Motor neuron (in vitro differentiated cells): ENCODE measurements around the gene SRPK3. TPM values are rescaled to one million over a fixed set of nuclear protein-coding genes. Genes with fewer than 3 reads are reported as not detected.

ENCODE experiments used
- ATAC-seq, 8 experiments: fragments of 200-7000 bp; cut with Tn5 transposase; replicated peaks in 6 of 8; 2 replicates each; pipeline ENCODE4 v1.8.0; 2021; ENCODE audit warnings: mild to moderate bottlenecking in 8 of 8, moderate library complexity in 8 of 8
- H3K27ac ChIP-seq, 2 donors: fragments of 250-450 bp; sonication (Bioruptor Pico); 2 replicates each; pipeline ENCODE4 v1.9.0; 2021; ENCODE audit warnings: antibody characterized with exemption in 2 of 2, mild to moderate bottlenecking in 2 of 2, moderate library complexity in 1 of 2
- H3K4me1 ChIP-seq, 2 donors: fragments of 250-450 bp; sonication (Bioruptor Pico); replicated peaks in 1 of 2; 2 replicates each; pipeline ENCODE4 v1.6.1; 2021; ENCODE audit warnings: antibody characterized with exemption in 2 of 2, mild to moderate bottlenecking in 2 of 2, moderate library complexity in 1 of 2
- H3K4me3 ChIP-seq, 5 donors: fragments of 250-450 bp; sonication (Bioruptor Pico); 2 replicates each; pipeline ENCODE4 v1.9.0; 2021; ENCODE audit warnings: antibody characterized with exemption in 5 of 5, mild to moderate bottlenecking in 5 of 5, moderate library complexity in 4 of 5
- WGBS, 10 experiments: fragments of 450-650 bp; shearing (Covaris generic); methylation state at CpG; one replicate each; pipeline ENCODE4 v1.0.0; 2022; 5-methylcytosine and 5-hydroxymethylcytosine counted together
- in situ Hi-C, 9 experiments: fragments of 400-800 bp; cut with MboI; loops; one replicate each; pipeline ENCODE4 v1.15.0; 2021; ENCODE audit warnings: low sequenced_read_pairs in 9 of 9, low pct_unique_long_range_greater_than_20kb in 2 of 9; ENCODE audit not compliant: unreplicated experiment in 9 of 9
- total RNA-seq, 8 experiments: library from RNA; unstranded; fragments of 300-600 nt; gene quantifications; 2 replicates each; pipeline versions ENCODE4 v1.2.3 to v1.2.4, GENCODE V29; 2022

Gene SRPK3
- total RNA-seq, 8 experiments from 2014 or later: 0.51 to 5.0 (median 0.93) TPM

- Histone ChIP-seq H3K4me3 (no peak overlapping the region), H3K4me1 (peaks cover 11 to 20% of the 10 kb centered on the region in 2 donors), H3K27ac (no peak overlapping the region)
- in situ Hi-C loops: no loop called here
- ATAC-seq: no peak
- no CpG with 5 or more reads among the region's 22 CpGs for WGBS, 10 experiments
These were observed 4.2 kb upstream of the SRPK3 start for GRCh38 chrX:153776611-153777045.

- no peak overlapping the region for H3K4me3 ChIP-seq
- in situ Hi-C loops: no loop called here
- peaks cover 11 to 22% of the 10 kb centered on the region in 2 donors for H3K4me1 ChIP-seq
- 77 to 80% methylated on average over 1 to 6 of the region's 34 CpGs; no CpG with 5 or more reads in 8 of the 10 experiments for WGBS, 10 experiments
- no peak overlapping the region for H3K27ac ChIP-seq
- ATAC-seq: no peak
These were observed 3.4 kb upstream of the SRPK3 start for GRCh38 chrX:153777261-153778090.

GRCh38 chrX:153778181-153778580, 2.7 kb upstream of the SRPK3 start:
- no peak overlapping the region for H3K27ac ChIP-seq
- peaks cover 11 to 22% of the 10 kb centered on the region in 2 donors for H3K4me1 ChIP-seq
- no peak for ATAC-seq
- WGBS, 10 experiments: 80% methylated on average over 1 of the region's 17 CpGs; no CpG with 5 or more reads in 8 of the 10 experiments
- in situ Hi-C loops: no loop called here
- no peak overlapping the region for H3K4me3 ChIP-seq

GRCh38 chrX:153778684-153779101, 2.1 kb upstream of the SRPK3 start:
- H3K4me1 ChIP-seq: peaks cover 11 to 22% of the 10 kb centered on the region in 2 donors
- no peak overlapping the region for H3K27ac ChIP-seq
- in situ Hi-C loops: no loop called here
- no peak for ATAC-seq
- WGBS, 10 experiments: no CpG with 5 or more reads among the region's 16 CpGs
- H3K4me3 ChIP-seq: no peak overlapping the region

- Histone ChIP-seq H3K4me3 (no peak overlapping the region), H3K27ac (peak overlapping the region in 1 of 2 donors; percentile 88), H3K4me1 (peaks cover 11 to 22% of the 10 kb centered on the region in 2 donors)
- WGBS, 10 experiments: 20 to 87% methylated on average over 1 to 6 of the region's 18 CpGs; no CpG with 5 or more reads in 8 of the 10 experiments
- in situ Hi-C loops: no loop called here
- ATAC-seq: peak in 1 of 8 experiments; percentile 6
These were observed 757 bp upstream of the SRPK3 start for GRCh38 chrX:153779891-153780677.

- H3K4me3 ChIP-seq: no peak overlapping the region
- H3K27ac ChIP-seq: peak overlapping the region in 1 of 2 donors; percentile 88
- WGBS, 10 experiments: no CpG with 5 or more reads among the region's 24 CpGs
- H3K4me1 ChIP-seq: peaks cover 8 to 22% of the 10 kb centered on the region in 2 donors
- ATAC-seq: peak; percentile 4 to 35 (median 12)
- in situ Hi-C loops: no loop called here
These were observed 697 bp downstream of the SRPK3 start for GRCh38 chrX:153781428-153782047.

- H3K4me1 ChIP-seq: peaks cover 8 to 22% of the 10 kb centered on the region in 2 donors
- in situ Hi-C loops: no loop called here
- WGBS, 10 experiments: 50 to 100% (median 61%) methylated on average over 1 to 4 of the region's 11 CpGs; no CpG with 5 or more reads in 6 of the 10 experiments
- no peak overlapping the region for H3K27ac ChIP-seq
- H3K4me3 ChIP-seq: no peak overlapping the region
- peak in 3 of 8 experiments; percentile 8 to 47 (median 26) for ATAC-seq
These were observed 1.5 kb downstream of the SRPK3 start for GRCh38 chrX:153782313-153782712.

- in situ Hi-C loops: no loop called here
- no peak for ATAC-seq
- Histone ChIP-seq H3K27ac (no peak overlapping the region), H3K4me3 (no peak overlapping the region), H3K4me1 (peaks cover 8 to 22% of the 10 kb centered on the region in 2 donors)
- WGBS, 10 experiments: no CpG with 5 or more reads among the region's 14 CpGs
These were observed 2.0 kb downstream of the SRPK3 start for GRCh38 chrX:153782871-153783270.

GRCh38 chrX:153783378-153784013, 2.7 kb downstream of the SRPK3 start:
- Histone ChIP-seq H3K4me3 (no peak overlapping the region), H3K27ac (no peak overlapping the region), H3K4me1 (peaks cover 8 to 22% of the 10 kb centered on the region in 2 donors)
- in situ Hi-C loops: no loop called here
- no CpG with 5 or more reads among the region's 24 CpGs for WGBS, 10 experiments
- no peak for ATAC-seq

GRCh38 chrX:153784325-153784967, 3.6 kb downstream of the SRPK3 start:
- no peak overlapping the region for H3K4me3 ChIP-seq
- no peak for ATAC-seq
- in situ Hi-C loops: no loop called here
- 61% methylated on average over 6 of the region's 27 CpGs; no CpG with 5 or more reads in 9 of the 10 experiments for WGBS, 10 experiments
- H3K4me1 ChIP-seq: peaks cover 7 to 22% of the 10 kb centered on the region in 2 donors
- no peak overlapping the region for H3K27ac ChIP-seq

- in situ Hi-C loops: no loop called here
- no peak overlapping the region for H3K4me3 ChIP-seq
- H3K27ac ChIP-seq: no peak overlapping the region
- peak in 2 of 8 experiments; percentile 52 to 65 for ATAC-seq
- 56% methylated on average over 4 of the region's 15 CpGs; no CpG with 5 or more reads in 9 of the 10 experiments for WGBS, 10 experiments
- peaks cover 0 to 2% of the 10 kb centered on the region in 2 donors for H3K4me1 ChIP-seq
These were observed 5.8 kb downstream of the SRPK3 start for GRCh38 chrX:153786669-153787068.

- in situ Hi-C loops: no loop called here
- peaks cover 6 to 9% of the 10 kb centered on the region in 2 donors for H3K4me1 ChIP-seq
These were observed 8.8 kb downstream of the SRPK3 start for GRCh38 chrX:153789654-153790053.

More at GRCh38 chrX:153789654-153790053, 8.8 kb downstream of the SRPK3 start:
- no peak overlapping the region for H3K4me3 ChIP-seq
- ATAC-seq: no peak
- 75 to 87% methylated on average over 2 to 3 of the region's 12 CpGs; no CpG with 5 or more reads in 8 of the 10 experiments for WGBS, 10 experiments
- no peak overlapping the region for H3K27ac ChIP-seq
